DND-41 (cell line): ENCODE results near the gene SYNGR3.

Source experiments
- ATAC-seq: fragments of 200-7000 bp; cut with Tn5 transposase; 3 replicates; pipeline ENCODE4 v1.9.1; 2021; ENCODE audit warnings: low read depth; ENCODE audit not compliant: insufficient read depth
- DNase-seq: peaks from one replicate; pipeline ENCODE4 v3.0.0-alpha.2; 2020
- H2AFZ ChIP-seq: 2 replicates; pipeline ENCODE4 v1.6.0; 2012; ENCODE audit warnings: low read depth, low read length
- H3K27ac ChIP-seq: 2 replicates; pipeline ENCODE4 v1.5.1; 2012; ENCODE audit warnings: low read length, inconsistent platforms
- H3K27me3 ChIP-seq: fragments of 200-600 bp; sonication (generic); 2 replicates; pipeline ENCODE4 v1.6.0; 2012; ENCODE audit warnings: low read length, mild to moderate bottlenecking, inconsistent platforms; ENCODE audit not compliant: insufficient read depth, poor library complexity
- H3K36me3 ChIP-seq: 2 replicates; pipeline ENCODE4 v1.5.1; 2012; ENCODE audit warnings: low read length, inconsistent platforms; ENCODE audit not compliant: insufficient read depth
- H3K4me1 ChIP-seq: 2 replicates; pipeline ENCODE4 v1.5.1; 2012; ENCODE audit warnings: mild to moderate bottlenecking, low read length; ENCODE audit not compliant: insufficient read depth
- H3K4me2 ChIP-seq: 2 replicates; pipeline ENCODE4 v1.6.0; 2012; ENCODE audit warnings: mild to moderate bottlenecking, moderate library complexity, low read length, inconsistent platforms; ENCODE audit not compliant: insufficient read depth
- H3K4me3 ChIP-seq, 2 experiments: fragments of 200-600 bp in 1 of 2; shearing (Covaris generic) in 1 of 2; 2 replicates each; pipeline ENCODE4 v1.5.1; 2012 to 2016; ENCODE audit warnings: inconsistent platforms in 2 of 2, low read length in 2 of 2, mild to moderate bottlenecking in 2 of 2, low read depth in 1 of 2, moderate library complexity in 1 of 2
- H3K79me2 ChIP-seq: 2 replicates; pipeline ENCODE4 v1.6.0; 2012; ENCODE audit warnings: low read length, inconsistent platforms; ENCODE audit not compliant: insufficient read depth
- H3K9ac ChIP-seq: 2 replicates; pipeline ENCODE4 v1.6.0; 2012; ENCODE audit warnings: low read depth, mild to moderate bottlenecking, inconsistent platforms, low read length, moderate library complexity
- H3K9me3 ChIP-seq: 2 replicates; pipeline ENCODE4 v1.5.1; 2012; ENCODE audit warnings: low read length, moderate library complexity, mild to moderate bottlenecking, inconsistent platforms; ENCODE audit not compliant: insufficient read depth, severe bottlenecking
- H4K20me1 ChIP-seq: 2 replicates; pipeline ENCODE4 v1.6.0; 2012; ENCODE audit warnings: low read length; ENCODE audit not compliant: insufficient read depth
- CTCF ChIP-seq: IDR thresholded peaks from 2 replicates; pipeline ENCODE4 v1.5.1; 2012; ENCODE audit warnings: borderline replicate concordance, low read length, moderate library complexity, mild to moderate bottlenecking; ENCODE audit not compliant: poor library complexity, severe bottlenecking; ENCODE audit errors: extremely low read depth
- EZH2 ChIP-seq: IDR thresholded peaks from 3 replicates; pipeline ENCODE4 v1.6.1; 2012; ENCODE audit warnings: borderline replicate concordance, low read depth, mild to moderate bottlenecking, moderate library complexity, low read length, inconsistent platforms; ENCODE audit not compliant: severe bottlenecking

The SYNGR3 gene

GRCh38 chr16:2029350-2029749 is 39.6 kb downstream of the SYNGR3 start:
- Histone ChIP-seq H3K79me2 (no peaks in the 10 kb centered on the region), H3K27me3 (peaks cover 33% of the 10 kb centered on the region), H3K27ac (no peak overlapping the region), H3K4me2 (no peak overlapping the region), H2AFZ (no peak overlapping the region), H3K9ac (no peak overlapping the region), H3K4me1 (peaks cover 2% of the 10 kb centered on the region; the same call in 1 of the 2 replicates), H3K9me3 (no peaks in the 10 kb centered on the region), H3K4me3 (no peak overlapping the region), H4K20me1 (peaks cover 10% of the 10 kb centered on the region), H3K36me3 (no peaks in the 10 kb centered on the region)
- TF ChIP-seq CTCF (no peak), EZH2 (no peak)
- no peak for ATAC-seq
- no peak for DNase-seq

GRCh38 chr16:2030036-2030435 is 40.3 kb downstream of the SYNGR3 start:
- H3K27me3 ChIP-seq, result peaks cover 33% of the 10 kb centered on the region
- H3K27ac ChIP-seq, result no peak overlapping the region
- no peak overlapping the region for H3K9ac ChIP-seq
- no peaks in the 10 kb centered on the region for H3K79me2 ChIP-seq
- H3K4me1 ChIP-seq, result peaks cover 2% of the 10 kb centered on the region; the same call in 1 of the 2 replicates
- no peak for ATAC-seq
- H3K36me3 ChIP-seq, result no peaks in the 10 kb centered on the region
- no peak for DNase-seq
- peaks cover 10% of the 10 kb centered on the region for H4K20me1 ChIP-seq
- H3K4me3 ChIP-seq, result no peak overlapping the region
- no peak overlapping the region for H2AFZ ChIP-seq
- H3K4me2 ChIP-seq, result no peak overlapping the region
- no peaks in the 10 kb centered on the region for H3K9me3 ChIP-seq
- TF ChIP-seq CTCF (no peak), EZH2 (no peak)

GRCh38 chr16:2031081-2031577 is 41.4 kb downstream of the SYNGR3 start:
- TF ChIP-seq EZH2, result no peak
- no peak for TF ChIP-seq CTCF
- peaks cover 28% of the 10 kb centered on the region for H3K27me3 ChIP-seq
- H3K4me2 ChIP-seq, result no peak overlapping the region
- no peaks in the 10 kb centered on the region for H3K79me2 ChIP-seq
- H3K9ac ChIP-seq, result no peak overlapping the region
- ATAC-seq (no peak), DNase-seq (no peak)
- no peak overlapping the region for H3K27ac ChIP-seq
- no peaks in the 10 kb centered on the region for H3K9me3 ChIP-seq
- H3K4me1 ChIP-seq, result peaks cover 2% of the 10 kb centered on the region; the same call in 1 of the 2 replicates
- no peak overlapping the region for H2AFZ ChIP-seq
- no peak overlapping the region for H3K4me3 ChIP-seq
- peaks cover 10% of the 10 kb centered on the region for H4K20me1 ChIP-seq
- no peaks in the 10 kb centered on the region for H3K36me3 ChIP-seq
